WTC11 (cell line): ENCODE results near the gene NOL4. TPM values are rescaled to one million over a fixed set of nuclear protein-coding genes. Genes with fewer than 3 reads are reported as not detected.

Experiments
- ATAC-seq: fragments of 200-7000 bp; cut with Tn5 transposase; 2 replicates; pipeline ENCODE4 v1.10.0; 2021; ENCODE audit warnings: mild to moderate bottlenecking, moderate library complexity
- CTCF ChIA-PET: fragments of 300-600 bp; sonication (Branson Sonifier 250); formaldehyde crosslinking; loops from one replicate; lab custom pipeline; 2021; ENCODE audit warnings: antibody characterized with exemption; lab: Charles Lee
- POLR2A ChIA-PET: fragments of 350-600 bp; sonication (Branson Sonifier 250); formaldehyde crosslinking; loops from one replicate; lab custom pipeline; 2021; ENCODE audit warnings: antibody characterized with exemption; lab: Charles Lee
- DNase-seq: peaks from one replicate; pipeline ENCODE4 v3.0.0; 2021; ENCODE audit warnings: low spot score
- H3K27ac Mint-ChIP-seq: 2 replicates; pipeline ENCODE4 v1.8.0; 2021; ENCODE audit warnings: mixed read lengths
- H3K27me3 Mint-ChIP-seq: 2 replicates; pipeline ENCODE4 v1.8.0; 2021; ENCODE audit warnings: low read depth, mild to moderate bottlenecking, moderate library complexity, mixed read lengths
- H3K36me3 Mint-ChIP-seq: 2 replicates; pipeline ENCODE4 v1.8.0; 2021; ENCODE audit warnings: mixed read lengths
- H3K4me1 Mint-ChIP-seq: 2 replicates; pipeline ENCODE4 v1.8.0; 2022; ENCODE audit warnings: mixed read lengths
- H3K4me3 Mint-ChIP-seq: 2 replicates; pipeline ENCODE4 v1.8.0; 2021; ENCODE audit warnings: mild to moderate bottlenecking, moderate library complexity, mixed read lengths
- H3K9me3 Mint-ChIP-seq: 2 replicates; pipeline ENCODE4 v1.8.0; 2021; ENCODE audit warnings: mixed read lengths
- ATF1 ChIP-seq: sonication (generic); formaldehyde crosslinking; IDR thresholded peaks from 2 replicates; pipeline ENCODE4 v1.8.1; 2023; ENCODE audit warnings: mild to moderate bottlenecking, moderate library complexity, missing genetic modification reagents
- CTCF ChIP-seq: fragments of 200-600 bp; IDR thresholded peaks from 2 replicates; pipeline ENCODE4 v1.8.0; 2022; ENCODE audit warnings: antibody characterized with exemption
- FOXP1 ChIP-seq: sonication (generic); formaldehyde crosslinking; IDR thresholded peaks from 2 replicates; pipeline ENCODE4 v1.8.0; 2022; ENCODE audit warnings: missing genetic modification reagents, mild to moderate bottlenecking, moderate library complexity, borderline replicate concordance
- IRF2 ChIP-seq: sonication (generic); formaldehyde crosslinking; IDR thresholded peaks from 2 replicates; pipeline ENCODE4 v1.8.0; 2022; ENCODE audit warnings: low read depth, missing genetic modification reagents, borderline replicate concordance
- JAZF1 ChIP-seq: fragments of 250-450 bp; sonication (Bioruptor Pico); IDR thresholded peaks from 2 replicates; pipeline ENCODE4 v1.9.0; 2021; ENCODE audit warnings: moderate library complexity, mild to moderate bottlenecking, inconsistent platforms
- NR1H2 ChIP-seq: sonication (generic); formaldehyde crosslinking; IDR thresholded peaks from 2 replicates; pipeline ENCODE4 v1.9.0; 2021; ENCODE audit warnings: mild to moderate bottlenecking, moderate library complexity, missing genetic modification reagents
- NR2C2 ChIP-seq: sonication (generic); formaldehyde crosslinking; IDR thresholded peaks from 2 replicates; pipeline ENCODE4 v1.8.0; 2022; ENCODE audit warnings: mild to moderate bottlenecking, missing genetic modification reagents
- OVOL2 ChIP-seq: fragments of 250-450 bp; sonication (Bioruptor Pico); IDR thresholded peaks from 2 replicates; pipeline ENCODE4 v1.9.0; 2021; ENCODE audit warnings: mild to moderate bottlenecking, borderline replicate concordance
- PREB ChIP-seq: sonication (generic); formaldehyde crosslinking; IDR thresholded peaks from 2 replicates; pipeline ENCODE4 v1.8.1; 2022; ENCODE audit warnings: mild to moderate bottlenecking, missing genetic modification reagents, moderate library complexity, borderline replicate concordance
- SMAD4 ChIP-seq: sonication (generic); formaldehyde crosslinking; IDR thresholded peaks from 2 replicates; pipeline ENCODE4 v1.8.0; 2022; ENCODE audit warnings: mild to moderate bottlenecking, missing genetic modification reagents
- STAT6 ChIP-seq: sonication (generic); formaldehyde crosslinking; conservative IDR thresholded peaks from 2 replicates; pipeline ENCODE4 v1.8.1; 2023; ENCODE audit warnings: mild to moderate bottlenecking, low read depth, missing genetic modification reagents, moderate library complexity
- ZNF317 ChIP-seq: sonication (generic); formaldehyde crosslinking; IDR thresholded peaks from 2 replicates; pipeline ENCODE4 v1.8.1; 2023; ENCODE audit warnings: low read depth, mild to moderate bottlenecking, moderate library complexity, missing genetic modification reagents, borderline replicate concordance
- ZNF396 ChIP-seq: fragments of 250-450 bp; sonication (Bioruptor Pico); IDR thresholded peaks from 2 replicates; pipeline ENCODE4 v1.8.0; 2021; ENCODE audit warnings: mild to moderate bottlenecking, moderate library complexity, borderline replicate concordance
- total RNA-seq: library from RNA; stranded (reverse); gene quantifications from 3 replicates; pipeline ENCODE4 v1.2.3, GENCODE V29; 2021
- TF ChIP-seq, protein P1 (sequence below): fragments of 250-450 bp; sonication (Bioruptor Pico); conservative IDR thresholded peaks from 2 replicates; pipeline ENCODE4 v1.9.0; 2021; ENCODE audit warnings: mild to moderate bottlenecking
- TF ChIP-seq, protein P2 (sequence below): fragments of 250-450 bp; sonication (Bioruptor Pico); IDR thresholded peaks from 2 replicates; pipeline ENCODE4 v1.9.0; 2021; ENCODE audit warnings: mild to moderate bottlenecking, borderline replicate concordance

The NOL4 gene
- total RNA-seq, 1 experiment from 2014 or later = 1.2 TPM

DNA sequence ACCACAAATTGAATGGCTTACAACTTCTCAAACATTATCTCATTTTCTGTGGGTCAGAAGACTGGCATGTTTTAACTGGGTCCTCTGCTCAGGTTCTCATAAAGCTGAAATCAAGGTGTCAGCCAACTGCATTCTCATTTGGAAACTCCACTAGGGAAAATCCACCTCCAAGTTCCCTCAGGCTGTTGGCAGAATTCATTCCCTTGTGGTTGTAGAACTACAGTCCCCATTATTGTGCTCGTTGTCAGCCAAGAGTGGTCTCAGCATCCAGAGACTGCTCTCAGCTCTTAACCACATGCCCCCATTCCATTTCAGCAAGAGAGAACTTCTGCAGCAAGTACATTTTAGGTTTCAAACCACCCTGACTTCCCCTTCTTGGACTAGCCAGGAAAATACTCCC, 12.2 kb downstream of the NOL4 start (continued):
- TF ChIP-seq, protein P1, sequence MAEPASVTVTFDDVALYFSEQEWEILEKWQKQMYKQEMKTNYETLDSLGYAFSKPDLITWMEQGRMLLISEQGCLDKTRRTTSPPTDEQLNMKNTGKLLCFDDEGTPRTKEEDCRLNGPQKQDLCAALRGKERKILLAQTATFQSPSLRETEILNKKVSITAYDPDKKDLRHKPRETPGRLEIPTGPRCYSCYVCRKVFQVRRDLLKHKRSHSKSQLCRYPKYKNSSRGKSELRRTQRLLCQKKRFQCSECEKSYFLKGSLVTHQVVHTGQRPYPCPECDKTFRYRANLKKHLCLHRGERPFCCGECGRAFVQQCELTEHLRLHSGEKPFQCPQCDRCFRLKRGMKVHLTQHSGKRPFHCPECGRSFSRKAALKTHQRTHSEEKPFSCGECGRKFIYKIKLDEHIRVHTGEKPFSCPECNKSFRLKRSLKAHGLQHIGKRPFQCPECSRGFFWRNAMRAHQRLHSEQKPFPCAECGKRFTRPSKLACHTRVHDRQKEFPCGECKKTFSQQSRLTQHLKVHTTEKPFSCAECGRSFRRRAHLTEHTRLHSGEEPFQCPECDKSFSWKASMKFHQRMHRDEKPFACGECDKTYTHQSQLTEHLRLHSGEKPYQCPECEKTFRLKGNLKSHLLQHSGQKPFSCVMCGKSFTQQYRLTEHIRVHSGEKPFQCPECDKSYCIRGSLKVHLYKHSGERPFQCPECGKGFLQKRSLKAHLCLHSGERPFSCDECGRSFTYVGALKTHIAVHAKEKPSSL (CRISPR knock-in tag) = no peak
- TF ChIP-seq ATF1 (CRISPR knock-in tag) = no peak
- TF ChIP-seq, protein P2, sequence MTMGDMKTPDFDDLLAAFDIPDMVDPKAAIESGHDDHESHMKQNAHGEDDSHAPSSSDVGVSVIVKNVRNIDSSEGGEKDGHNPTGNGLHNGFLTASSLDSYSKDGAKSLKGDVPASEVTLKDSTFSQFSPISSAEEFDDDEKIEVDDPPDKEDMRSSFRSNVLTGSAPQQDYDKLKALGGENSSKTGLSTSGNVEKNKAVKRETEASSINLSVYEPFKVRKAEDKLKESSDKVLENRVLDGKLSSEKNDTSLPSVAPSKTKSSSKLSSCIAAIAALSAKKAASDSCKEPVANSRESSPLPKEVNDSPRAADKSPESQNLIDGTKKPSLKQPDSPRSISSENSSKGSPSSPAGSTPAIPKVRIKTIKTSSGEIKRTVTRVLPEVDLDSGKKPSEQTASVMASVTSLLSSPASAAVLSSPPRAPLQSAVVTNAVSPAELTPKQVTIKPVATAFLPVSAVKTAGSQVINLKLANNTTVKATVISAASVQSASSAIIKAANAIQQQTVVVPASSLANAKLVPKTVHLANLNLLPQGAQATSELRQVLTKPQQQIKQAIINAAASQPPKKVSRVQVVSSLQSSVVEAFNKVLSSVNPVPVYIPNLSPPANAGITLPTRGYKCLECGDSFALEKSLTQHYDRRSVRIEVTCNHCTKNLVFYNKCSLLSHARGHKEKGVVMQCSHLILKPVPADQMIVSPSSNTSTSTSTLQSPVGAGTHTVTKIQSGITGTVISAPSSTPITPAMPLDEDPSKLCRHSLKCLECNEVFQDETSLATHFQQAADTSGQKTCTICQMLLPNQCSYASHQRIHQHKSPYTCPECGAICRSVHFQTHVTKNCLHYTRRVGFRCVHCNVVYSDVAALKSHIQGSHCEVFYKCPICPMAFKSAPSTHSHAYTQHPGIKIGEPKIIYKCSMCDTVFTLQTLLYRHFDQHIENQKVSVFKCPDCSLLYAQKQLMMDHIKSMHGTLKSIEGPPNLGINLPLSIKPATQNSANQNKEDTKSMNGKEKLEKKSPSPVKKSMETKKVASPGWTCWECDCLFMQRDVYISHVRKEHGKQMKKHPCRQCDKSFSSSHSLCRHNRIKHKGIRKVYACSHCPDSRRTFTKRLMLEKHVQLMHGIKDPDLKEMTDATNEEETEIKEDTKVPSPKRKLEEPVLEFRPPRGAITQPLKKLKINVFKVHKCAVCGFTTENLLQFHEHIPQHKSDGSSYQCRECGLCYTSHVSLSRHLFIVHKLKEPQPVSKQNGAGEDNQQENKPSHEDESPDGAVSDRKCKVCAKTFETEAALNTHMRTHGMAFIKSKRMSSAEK (CRISPR knock-in tag) = no peak
- no peak for TF ChIP-seq OVOL2 (CRISPR knock-in tag)
- no peak for TF ChIP-seq NR1H2
- TF ChIP-seq IRF2 (CRISPR knock-in tag) = no peak

GRCh38 chr18:34207344-34207851, 17.3 kb downstream of the NOL4 start:
- Mint-ChIP-seq H3K27ac (no peak overlapping the region), H3K4me1 (no peaks in the 10 kb centered on the region), H3K27me3 (peaks cover 3% of the 10 kb centered on the region; the same call in 1 of the 2 replicates), H3K36me3 (no peaks in the 10 kb centered on the region), H3K4me3 (no peak overlapping the region), H3K9me3 (0 out of 2 replicates have a peak, but pooled peaks cover 3% of the 10 kb centered on the region)
- DNase-seq = no peak
- CTCF ChIA-PET = no interaction called here
- no peak for ATAC-seq
- POLR2A ChIA-PET = no interaction called here
- TF ChIP-seq ZNF317 (CRISPR knock-in tag) (no peak), FOXP1 (CRISPR knock-in tag) (no peak), OVOL2 (CRISPR knock-in tag) (no peak), STAT6 (CRISPR knock-in tag) (no peak), PREB (no peak), SMAD4 (CRISPR knock-in tag) (no peak)

DNA sequence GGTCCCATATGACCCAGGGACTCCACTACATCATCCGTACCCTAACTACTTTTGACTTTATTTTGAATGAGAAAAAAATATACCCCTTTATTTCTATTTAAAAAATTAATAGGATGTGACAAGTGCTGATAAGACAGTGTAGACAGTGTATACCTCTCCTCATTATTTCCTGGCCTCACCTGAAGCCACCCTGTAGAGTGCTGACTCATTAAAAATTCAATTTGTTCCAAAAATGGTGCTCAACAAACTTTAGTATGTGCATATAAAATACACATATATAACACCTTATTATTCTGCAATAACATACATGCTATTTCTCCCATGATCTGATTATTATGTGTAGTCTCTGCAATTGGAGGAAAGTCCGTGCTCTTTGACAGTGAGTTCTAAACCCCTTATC, 20.8 kb downstream of the NOL4 start:
- CTCF ChIA-PET = interaction anchor here (1.9 to 2.1 kb wide), 2 partner anchors 21 to 81 kb away, joined by 5 to 6 read pairs; partner anchors contain the start of gene NOL4
- POLR2A ChIA-PET = no interaction called here

More for the DNA sequence above, 20.8 kb downstream of the NOL4 start:
- DNase-seq = no peak
- H3K4me3 Mint-ChIP-seq = no peak overlapping the region
- no peaks in the 10 kb centered on the region for H3K36me3 Mint-ChIP-seq
- no peak overlapping the region for H3K27ac Mint-ChIP-seq
- H3K27me3 Mint-ChIP-seq = peaks cover 3% of the 10 kb centered on the region; the same call in 1 of the 2 replicates
- TF ChIP-seq NR2C2 (CRISPR knock-in tag) (no peak), ZNF396 (CRISPR knock-in tag) (no peak), JAZF1 (CRISPR knock-in tag) (no peak), CTCF (no peak)
- TF ChIP-seq, all 79 proteins: peak for 0
- ATAC-seq = no peak
- Mint-ChIP-seq H3K9me3 (0 out of 2 replicates have a peak, but pooled peaks cover 3% of the 10 kb centered on the region), H3K4me1 (no peaks in the 10 kb centered on the region)
